GM18520 (cell line): ENCODE measurements around the gene CFAP90.

ENCODE experiments used
- ATAC-seq: cut with Tn5 transposase; IDR thresholded peaks from one replicate; pipeline ENCODE4 v1.9.1; 2021; ENCODE audit not compliant: unreplicated experiment

The CFAP90 gene

GRCh38 chr5:7868773-7869473 lies 18.0 kb upstream of the CFAP90 start, which contains the start of the genes FASTKD3 and MTRR:
FASTKD3 (minus strand) TSS chr5:7869031; CDS start chr5:7868083, 948 bp downstream.
MTRR (plus strand) TSS chr5:7869148; CDS start chr5:7870795, 1,647 bp downstream.
- peak; percentile 95 for ATAC-seq

GRCh38 chr5:7868427-7868772 lies 17.5 kb upstream of the CFAP90 start:
- ATAC-seq: no peak

- no peak for ATAC-seq
Observed at GRCh38 chr5:7867260-7867659, 16.3 kb upstream of the CFAP90 start.

- ATAC-seq: no peak
Observed at GRCh38 chr5:7866196-7866595, 15.3 kb upstream of the CFAP90 start.

- ATAC-seq: no peak
Observed at GRCh38 chr5:7857926-7858632, 7.1 kb upstream of the CFAP90 start.

GRCh38 chr5:7857361-7857760 lies 6.4 kb upstream of the CFAP90 start:
- no peak for ATAC-seq

- ATAC-seq: no peak
Observed at GRCh38 chr5:7856855-7857254, 5.9 kb upstream of the CFAP90 start.

GRCh38 chr5:7855611-7856010 lies 4.7 kb upstream of the CFAP90 start:
- no peak for ATAC-seq

GRCh38 chr5:7852988-7853387 lies 2.1 kb upstream of the CFAP90 start:
- no peak for ATAC-seq

- no peak for ATAC-seq
Observed at GRCh38 chr5:7852542-7852941, 1.6 kb upstream of the CFAP90 start.

- no peak for ATAC-seq
Observed at GRCh38 chr5:7851617-7852289, 820 bp upstream of the CFAP90 start.

GRCh38 chr5:7851240-7851592 lies 283 bp upstream of the CFAP90 start:
- ATAC-seq: no peak

- ATAC-seq: no peak
Observed at GRCh38 chr5:7849681-7850394, 1.1 kb downstream of the CFAP90 start.

- no peak for ATAC-seq
Observed at GRCh38 chr5:7848296-7848695, 2.6 kb downstream of the CFAP90 start.

GRCh38 chr5:7846327-7846726 lies 4.6 kb downstream of the CFAP90 start:
- ATAC-seq: no peak

- no peak for ATAC-seq
Observed at GRCh38 chr5:7845557-7845956, 5.4 kb downstream of the CFAP90 start.

GRCh38 chr5:7844901-7845300 lies 6.0 kb downstream of the CFAP90 start:
- ATAC-seq: no peak

GRCh38 chr5:7842531-7842930 lies 8.4 kb downstream of the CFAP90 start:
- ATAC-seq: no peak

GRCh38 chr5:7837403-7837802 lies 13.5 kb downstream of the CFAP90 start:
- no peak for ATAC-seq

- no peak for ATAC-seq
Observed at GRCh38 chr5:7834982-7835381, 16.0 kb downstream of the CFAP90 start.

- ATAC-seq: no peak
Observed at GRCh38 chr5:7828269-7828668, 22.7 kb downstream of the CFAP90 start.
